Endothelial cell of umbilical vein (primary cell): Measurements from ENCODE around the gene SFT2D3. TPM values are rescaled to one million over a fixed set of nuclear protein-coding genes. Genes with fewer than 3 reads are reported as not detected.

Source experiments
- BruUV-seq: library from RNA; stranded (reverse); fragments of 400-500 nt; replicated peaks from 2 replicates; lab custom pipeline; 2021; lab: Mats Ljungman, UMichigan
- CTCF ChIA-PET: fragments of 300-600, 350-600 bp; sonication (Branson Sonifier 250); formaldehyde crosslinking; loops from one replicate; lab custom pipeline; 2021; ENCODE audit warnings: antibody characterized with exemption, inconsistent platforms; lab: Charles Lee
- POLR2A ChIA-PET: fragments of 300-600, 350-600 bp; sonication (Branson Sonifier 250); formaldehyde crosslinking; loops from one replicate; lab custom pipeline; 2021; ENCODE audit warnings: antibody characterized with exemption, inconsistent platforms; lab: Charles Lee
- DNase-seq: peaks from one replicate; pipeline ENCODE4 v3.0.0-alpha.2; 2011; ENCODE audit warnings: low read depth, low spot score
- FAIRE-seq: peaks from 2 replicates; lab custom pipeline; 2011; peaks lifted over from hg19 to GRCh38; lab: Jason Lieb, UNC
- H2AFZ ChIP-seq: 2 replicates; pipeline ENCODE4 v1.6.0; 2012; ENCODE audit warnings: low read depth, low read length, control low read depth, inconsistent platforms
- H3K27ac ChIP-seq: 2 replicates; pipeline ENCODE4 v1.5.1; 2011; ENCODE audit warnings: low read depth, mild to moderate bottlenecking, control low read depth, low read length, moderate library complexity; ENCODE audit not compliant: insufficient read depth
- H3K27me3 ChIP-seq, 2 experiments: 2 replicates each; pipeline versions ENCODE4 v1.6.0 to v1.6.1; 2011; ENCODE audit warnings: low read length in 2 of 2, mixed read lengths in 1 of 2; ENCODE audit not compliant: control insufficient read depth in 2 of 2, insufficient read depth in 2 of 2
- H3K36me3 ChIP-seq, 2 experiments: 2 replicates in 1 of 2; 3 replicates in 1 of 2; pipeline ENCODE4 v1.5.1; 2011; ENCODE audit warnings: low read length in 2 of 2, mild to moderate bottlenecking in 1 of 2, moderate library complexity in 1 of 2; ENCODE audit not compliant: control insufficient read depth in 2 of 2, insufficient read depth in 2 of 2; ENCODE audit errors: extremely low read depth in 1 of 2
- H3K4me1 ChIP-seq: 3 replicates; pipeline ENCODE4 v1.5.1; 2011; ENCODE audit warnings: mild to moderate bottlenecking, low read length; ENCODE audit not compliant: control insufficient read depth, insufficient read depth; ENCODE audit errors: extremely low read depth
- H3K4me2 ChIP-seq: 2 replicates; pipeline ENCODE4 v1.6.1; 2011; ENCODE audit warnings: low read length, control low read depth, mixed read lengths; ENCODE audit not compliant: insufficient read depth
- H3K4me3 ChIP-seq, 3 experiments: fragments of 200-600 bp in 1 of 3; sonication (generic), shearing (Covaris generic) in 1 of 3; replicated peaks in 1 of 3; 2 replicates each; pipeline ENCODE4 v1.5.1; 2011 to 2016; ENCODE audit warnings: control low read depth in 3 of 3, low read length in 3 of 3, mild to moderate bottlenecking in 2 of 3, inconsistent platforms in 1 of 3, low read depth in 1 of 3, moderate library complexity in 1 of 3; ENCODE audit not compliant: insufficient read depth in 1 of 3
- H3K79me2 ChIP-seq: 2 replicates; pipeline ENCODE4 v1.6.0; 2012; ENCODE audit warnings: low read length, inconsistent platforms; ENCODE audit not compliant: control insufficient read depth, insufficient read depth
- H3K9ac ChIP-seq: replicated peaks from 2 replicates; pipeline ENCODE3; 2011; ENCODE audit warnings: low read length, control low read depth; ENCODE audit not compliant: insufficient read depth; ENCODE audit errors: extremely low read depth
- H3K9me1 ChIP-seq: replicated peaks from 3 replicates; pipeline ENCODE4 v1.6.0; 2011; ENCODE audit warnings: mild to moderate bottlenecking, low read length; ENCODE audit not compliant: control insufficient read depth, insufficient read depth; ENCODE audit errors: extremely low read depth
- H3K9me3 ChIP-seq: replicated peaks from 2 replicates; pipeline ENCODE4 v1.5.1; 2012; ENCODE audit warnings: low read length, inconsistent platforms; ENCODE audit not compliant: control insufficient read depth, insufficient read depth
- H4K20me1 ChIP-seq: replicated peaks from 2 replicates; pipeline ENCODE3; 2011; ENCODE audit warnings: mild to moderate bottlenecking, low read length; ENCODE audit not compliant: control insufficient read depth, insufficient read depth; ENCODE audit errors: extremely low read depth
- CTCF ChIP-seq, 2 donors: IDR thresholded peaks; 1 replicate in 1 of 2; 2 replicates in 1 of 2; pipeline ENCODE4 v1.5.1; 2011; ENCODE audit warnings: low read length in 2 of 2, mild to moderate bottlenecking in 2 of 2, moderate library complexity in 2 of 2, control low read depth in 1 of 2, inconsistent platforms in 1 of 2, low read depth in 1 of 2; ENCODE audit not compliant: insufficient read depth in 1 of 2; ENCODE audit errors: extremely low read depth in 1 of 2
- EZH2 ChIP-seq: IDR thresholded peaks from 2 replicates; pipeline ENCODE4 v1.6.1; 2012; ENCODE audit warnings: borderline replicate concordance, low read depth, mild to moderate bottlenecking, moderate library complexity, low read length, inconsistent platforms; ENCODE audit not compliant: severe bottlenecking
- FOS ChIP-seq: IDR thresholded peaks from 2 replicates; pipeline ENCODE4 v1.6.1; 2011; ENCODE audit warnings: mild to moderate bottlenecking, low read length, moderate library complexity, borderline replicate concordance; ENCODE audit not compliant: insufficient read depth
- GATA2 ChIP-seq: IDR thresholded peaks from 2 replicates; pipeline ENCODE4 v1.7.0; 2011; ENCODE audit warnings: low read depth, mild to moderate bottlenecking, moderate library complexity, mixed read lengths, low read length; ENCODE audit not compliant: insufficient read length, insufficient read depth
- JUN ChIP-seq: IDR thresholded peaks from 2 replicates; pipeline ENCODE4 v1.6.1; 2011; ENCODE audit warnings: borderline replicate concordance, low read depth; ENCODE audit not compliant: insufficient read length, insufficient read depth
- MAX ChIP-seq: IDR thresholded peaks from 2 replicates; pipeline ENCODE4 v1.6.1; 2011; ENCODE audit not compliant: insufficient read depth, insufficient read length
- MYC ChIP-seq: IDR thresholded peaks from one replicate; pipeline ENCODE4 v1.6.1; 2011; ENCODE audit warnings: mild to moderate bottlenecking, low read depth, low read length
- POLR2A ChIP-seq: IDR thresholded peaks from 2 replicates; pipeline ENCODE4 v1.6.1; 2012; ENCODE audit warnings: low read depth, mild to moderate bottlenecking, control low read depth, low read length
- POLR2AphosphoS5 ChIP-seq: IDR thresholded peaks from 2 replicates; pipeline ENCODE4 v1.6.1; 2012; ENCODE audit warnings: low read depth, mild to moderate bottlenecking, control low read depth, low read length, moderate library complexity; ENCODE audit not compliant: insufficient read depth
- dilution Hi-C: fragments of 300-500 bp; cut with MboI; formaldehyde crosslinking; loops from one replicate; pipeline ENCODE4 v1.15.0; 2019; ENCODE audit warnings: low sequenced_read_pairs; ENCODE audit not compliant: extremely low pct_ligation_motif_present
- intact Hi-C: fragments of 100-400 bp; cut with micrococcal nuclease; formaldehyde crosslinking; loops from one replicate; pipeline ENCODE4 v1.10.0; 2022
- polyA plus RNA-seq, 4 experiments: library from polyadenylated mRNA; depleted of rRNA in 3 of 4; stranded (reverse) in 3 of 4; unstranded in 1 of 4; fragments of >200 nt; gene quantifications; 2 replicates each; pipeline versions ENCODE4 v1.2.1 to v1.2.3, GENCODE V29; 2011 to 2012; ENCODE audit warnings: missing spikeins in 1 of 4
- total RNA-seq: library from RNA; stranded (reverse); gene quantifications from 2 replicates; pipeline ENCODE4 v1.2.3, GENCODE V29; 2021

SFT2D3 gene
- total and polyA plus RNA-seq, 2 donors (not counting 3 experiments of a cell fraction or from before 2014, with no cell fraction given), result 4.5 to 4.7 TPM

- H3K4me3 ChIP-seq, result no peak overlapping the region
- H3K4me1 ChIP-seq, result peaks cover 12% of the 10 kb centered on the region
- no peak overlapping the region for H3K27ac ChIP-seq
- H2AFZ ChIP-seq, result no peak overlapping the region
- H3K9me1 ChIP-seq, result no peaks in the 10 kb centered on the region
- intact Hi-C loops, result no loop called here
- H3K27me3 ChIP-seq, result no peaks in the 10 kb centered on the region
- dilution Hi-C loops, result no loop called here
- DNase-seq (peak; percentile 31), FAIRE-seq (peak; percentile 8)
- no peaks in the 10 kb centered on the region for H3K79me2 ChIP-seq
- no peaks in the 10 kb centered on the region for H3K9me3 ChIP-seq
- ChIA-PET POLR2A (no interaction called here), CTCF (interaction anchor here (1.1 to 4.7 kb wide), 4 partner anchors 11 to 91 kb away, joined by 3 to 38 read pairs (median 10); no protein-coding TSS in a partner anchor)
- no peaks in the 10 kb centered on the region for H3K36me3 ChIP-seq
- H3K9ac ChIP-seq, result no peak overlapping the region
- H3K4me2 ChIP-seq, result no peak overlapping the region
- H4K20me1 ChIP-seq, result no peaks in the 10 kb centered on the region
- no peak for TF ChIP-seq GATA2
- TF ChIP-seq FOS, result no peak
- no peak for TF ChIP-seq POLR2AphosphoS5
- TF ChIP-seq CTCF (IDR thresholded peaks at IDR 0.05; ENCODE audit: extremely low read depth in 1 of 2, insufficient read depth in 1 of 2, low read depth in 1 of 2, low read length in 2 of 2), result no peak
- no peak for TF ChIP-seq EZH2
- TF ChIP-seq MAX, result no peak
- no peak for TF ChIP-seq POLR2A
- TF ChIP-seq MYC, result no peak
- TF ChIP-seq JUN, result no peak
- no TSS peak for BruUV-seq
Measured at GRCh38 chr2:127683056-127683455, 18.2 kb upstream of the SFT2D3 start.
